ENCODE data around the gene MAN2B1. TPM values are rescaled to one million over a fixed set of nuclear protein-coding genes. Genes with fewer than 3 reads are reported as not detected.
A peak's percentile ranks its signal among the peaks of the same experiment; 100 is the strongest.
"Not testable (repeated sequence)": the region's sequence is repeated elsewhere in the genome, so short reads cannot be mapped to it uniquely, and the experiment has no call there.

MAN2B1 gene
- 10 to 100 TPM; 18.0 to 34.2 (median 29.3) TPM for total RNA-seq

DNA sequence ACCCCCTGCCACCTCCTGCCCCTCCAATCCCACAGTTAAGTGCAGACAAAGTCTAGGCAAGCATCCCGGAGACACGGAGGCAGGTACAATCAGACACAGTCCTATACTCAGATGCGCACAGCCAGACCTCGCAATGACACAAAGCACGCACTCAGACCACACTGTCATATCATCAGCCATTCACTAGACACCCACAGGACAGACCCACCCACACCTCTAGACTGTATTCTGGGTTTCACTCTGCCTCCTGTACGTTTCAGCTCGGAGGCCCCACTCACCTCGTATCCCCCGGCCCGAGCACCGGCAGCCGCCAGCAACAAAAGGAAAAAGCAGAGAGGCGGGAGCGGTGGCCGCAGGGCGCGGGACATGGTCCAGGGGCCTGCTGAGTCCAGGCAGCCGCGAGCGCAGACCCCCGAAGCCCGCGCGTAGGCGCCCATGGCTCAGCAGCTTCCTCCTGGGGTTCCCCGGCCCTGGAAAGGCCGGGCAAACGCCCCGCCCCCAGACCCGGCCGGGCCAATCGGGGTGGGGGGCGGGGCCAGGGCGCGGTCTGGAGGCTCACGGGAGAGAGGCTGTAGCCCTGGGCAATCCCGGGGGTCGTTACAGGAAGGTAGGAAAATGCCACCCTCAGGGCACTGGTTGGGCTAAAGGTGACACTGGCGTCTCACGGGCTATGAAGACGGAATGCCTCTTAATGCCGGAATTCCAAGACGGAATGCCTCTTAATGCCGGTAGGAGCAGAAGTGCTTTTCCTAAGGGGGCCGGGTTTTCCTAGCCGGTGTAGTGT, at the start of gene MAN2B1, which contains the start of gene WDR83:
TSS of gene MAN2B1 (minus strand) at position 478 of the 784 bp plus-strand sequence. CDS start at position 437, 41 bp downstream.
TSS of gene WDR83 (plus strand) at position 543 of the 784 bp plus-strand sequence. CDS start 2,984 bp downstream, outside the sequence.
- H3K27me3 ChIP-seq, result no peaks in the 10 kb centered on the region
- H3K9me3 ChIP-seq, result no peaks in the 10 kb centered on the region
- intact Hi-C loops (cut with DNase I; ENCODE audit: low total_unique reads), result loop anchor here (5.0 kb wide), 3 partner anchors 114 to 869 kb away; partner anchors contain the start of genes ZNF491, ZNF564 and ZNF799
- TF ChIP-seq, protein P1, sequence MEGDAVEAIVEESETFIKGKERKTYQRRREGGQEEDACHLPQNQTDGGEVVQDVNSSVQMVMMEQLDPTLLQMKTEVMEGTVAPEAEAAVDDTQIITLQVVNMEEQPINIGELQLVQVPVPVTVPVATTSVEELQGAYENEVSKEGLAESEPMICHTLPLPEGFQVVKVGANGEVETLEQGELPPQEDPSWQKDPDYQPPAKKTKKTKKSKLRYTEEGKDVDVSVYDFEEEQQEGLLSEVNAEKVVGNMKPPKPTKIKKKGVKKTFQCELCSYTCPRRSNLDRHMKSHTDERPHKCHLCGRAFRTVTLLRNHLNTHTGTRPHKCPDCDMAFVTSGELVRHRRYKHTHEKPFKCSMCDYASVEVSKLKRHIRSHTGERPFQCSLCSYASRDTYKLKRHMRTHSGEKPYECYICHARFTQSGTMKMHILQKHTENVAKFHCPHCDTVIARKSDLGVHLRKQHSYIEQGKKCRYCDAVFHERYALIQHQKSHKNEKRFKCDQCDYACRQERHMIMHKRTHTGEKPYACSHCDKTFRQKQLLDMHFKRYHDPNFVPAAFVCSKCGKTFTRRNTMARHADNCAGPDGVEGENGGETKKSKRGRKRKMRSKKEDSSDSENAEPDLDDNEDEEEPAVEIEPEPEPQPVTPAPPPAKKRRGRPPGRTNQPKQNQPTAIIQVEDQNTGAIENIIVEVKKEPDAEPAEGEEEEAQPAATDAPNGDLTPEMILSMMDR (IDR thresholded peaks at IDR 0.05 in 4 of 5, conservative IDR thresholded peaks at IDR 0.05 in 1 of 5), result no peak
- TF ChIP-seq POLR2A (IDR thresholded peaks at IDR 0.05), result peak in 1 of 2 donors; percentile 55
- H3K4me3 ChIP-seq, result peak within 1 kb of the TSS; percentile 89 to 99 (median 96)
- H3K4me1 ChIP-seq, result peaks cover 33 to 36% of the 10 kb centered on the region in 2 donors
- in situ Hi-C loops (cut with MboI; ENCODE audit: low sequenced_read_pairs in 4 of 4), result no loop called here
- ATAC-seq (peak; percentile 73 to 77), DNase-seq (peak; percentile 37 to 71)
- H3K27ac ChIP-seq, result peak within 1 kb of the TSS; percentile 82 to 99 (median 98)
- H3K36me3 ChIP-seq, result peaks cover 0 to 46% of the 10 kb centered on the region in 2 donors

DNA sequence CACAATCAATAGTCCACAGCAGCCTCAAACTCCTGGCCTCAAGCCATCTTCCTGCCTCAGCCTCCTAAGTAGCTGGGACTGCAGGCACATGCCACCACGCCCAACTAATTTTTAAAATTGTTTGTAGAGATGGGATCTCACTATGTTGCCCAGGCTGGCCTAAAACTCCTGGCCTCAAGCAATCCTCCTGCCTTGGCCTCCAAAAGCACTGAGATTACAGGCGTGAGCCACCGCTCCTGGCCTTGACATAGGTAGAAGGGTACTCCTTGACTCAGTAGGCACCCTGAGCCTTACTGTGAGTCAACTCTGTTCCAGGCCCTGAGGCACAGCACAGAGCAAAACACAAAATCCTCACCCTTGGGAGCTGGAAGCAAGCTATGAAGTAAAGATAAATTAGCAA, 49.4 kb upstream of the MAN2B1 start:
- Histone ChIP-seq H3K9me3 (no peaks in the 10 kb centered on the region), H3K4me3 (no peak overlapping the region), H3K4me1 (peaks cover 10 to 14% of the 10 kb centered on the region in 2 donors), H3K36me3 (peaks cover 0 to 73% of the 10 kb centered on the region in 2 donors), H3K27ac (no peak overlapping the region), H3K27me3 (no peaks in the 10 kb centered on the region)
- no peak for TF ChIP-seq POLR2A (IDR thresholded peaks at IDR 0.05)
- TF ChIP-seq, protein P1 (IDR thresholded peaks at IDR 0.05 in 4 of 5, conservative IDR thresholded peaks at IDR 0.05 in 1 of 5), result no peak
- ATAC-seq (no peak), DNase-seq (no peak)
- intact Hi-C loops (cut with DNase I; ENCODE audit: low total_unique reads), result no loop called here
- in situ Hi-C loops (cut with MboI; ENCODE audit: low sequenced_read_pairs in 4 of 4), result no loop called here

DNA sequence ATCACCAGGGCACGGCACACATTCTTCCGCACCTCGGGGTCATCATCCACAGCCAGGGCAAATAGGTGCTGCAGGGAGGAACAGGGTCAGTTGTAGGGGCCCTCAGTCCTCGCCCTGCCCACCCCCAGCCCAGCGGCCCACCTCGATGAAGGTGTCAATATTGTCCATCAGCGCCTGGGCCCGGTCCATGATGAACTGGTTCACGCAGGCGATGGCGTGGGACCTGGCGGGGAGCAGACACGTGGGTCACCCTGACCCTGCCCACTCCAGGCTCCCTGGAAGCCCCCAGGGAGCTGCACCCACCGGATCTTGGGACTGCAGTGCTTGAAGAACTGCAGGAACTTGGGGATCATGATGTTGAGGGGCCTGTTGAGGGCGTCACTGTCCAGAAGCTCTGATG, 48.6 kb upstream of the MAN2B1 start:
- DNase-seq (no peak), ATAC-seq (no peak)
- Histone ChIP-seq H3K4me3 (no peak overlapping the region), H3K36me3 (peaks cover 0 to 81% of the 10 kb centered on the region in 2 donors), H3K4me1 (peaks cover 2 to 6% of the 10 kb centered on the region in 2 donors), H3K9me3 (no peaks in the 10 kb centered on the region), H3K27me3 (no peaks in the 10 kb centered on the region), H3K27ac (no peak overlapping the region)
- TF ChIP-seq, protein P1 (IDR thresholded peaks at IDR 0.05 in 4 of 5, conservative IDR thresholded peaks at IDR 0.05 in 1 of 5), result no peak
- TF ChIP-seq POLR2A (IDR thresholded peaks at IDR 0.05), result no peak
- intact Hi-C loops (cut with DNase I; ENCODE audit: low total_unique reads) (no loop called here), in situ Hi-C loops (cut with MboI; ENCODE audit: low sequenced_read_pairs in 4 of 4) (no loop called here)

DNA sequence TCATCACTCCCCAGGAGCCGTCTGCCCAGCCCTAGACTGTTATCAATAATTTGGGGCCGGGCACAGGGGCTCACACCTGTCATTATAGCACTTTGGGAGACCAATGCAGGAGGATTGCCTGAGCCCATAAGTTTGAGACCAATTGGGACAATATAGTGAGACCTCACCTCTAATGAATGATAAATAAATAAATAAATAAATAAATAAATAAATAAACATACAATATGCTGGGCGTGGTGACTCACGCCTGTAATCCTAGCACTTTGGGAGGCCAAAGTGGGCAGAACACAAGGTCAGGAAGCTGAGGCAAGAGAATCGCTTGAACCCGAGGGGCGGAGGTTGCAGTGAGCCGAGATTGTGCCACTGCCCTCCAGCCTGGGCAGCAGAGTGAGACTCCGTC, 46.8 kb upstream of the MAN2B1 start:
- intact Hi-C loops (cut with DNase I; ENCODE audit: low total_unique reads), result loop anchor here (5.0 kb wide), 1 partner anchor 44 kb away; no protein-coding TSS in a partner anchor
- H3K36me3 ChIP-seq, result peaks cover 0 to 92% of the 10 kb centered on the region in 2 donors
- H3K9me3 ChIP-seq; H3K4me1 ChIP-seq; ATAC-seq; DNase-seq; H3K4me3 ChIP-seq; H3K27ac ChIP-seq; in situ Hi-C loops (cut with MboI; ENCODE audit: low sequenced_read_pairs in 4 of 4); H3K27me3 ChIP-seq: not testable (repeated sequence)

DNA sequence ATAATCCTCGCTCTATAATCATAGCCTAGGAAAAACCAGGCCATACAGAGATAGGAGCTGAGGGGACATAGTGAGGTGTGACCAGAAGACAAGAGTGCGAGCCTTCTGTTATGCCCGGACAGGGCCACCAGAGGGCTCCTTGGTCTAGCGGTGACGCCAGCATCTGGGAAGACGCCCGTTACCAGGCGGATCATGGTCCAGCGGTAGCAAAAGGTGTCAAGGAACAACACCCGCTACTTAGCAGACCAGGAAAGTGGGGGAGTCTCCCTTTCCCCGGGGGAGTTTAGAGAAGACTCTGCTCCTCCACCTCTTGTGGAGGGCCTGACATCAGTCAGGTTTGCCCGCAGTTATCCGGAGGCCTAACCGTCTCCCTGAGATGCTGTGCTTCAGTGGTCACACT, 45.5 kb upstream of the MAN2B1 start:
- TF ChIP-seq, protein P1 (IDR thresholded peaks at IDR 0.05 in 4 of 5, conservative IDR thresholded peaks at IDR 0.05 in 1 of 5), result peak in 4 of 5 experiments; percentile 7 to 42 (median 30)
- H3K4me3 ChIP-seq; in situ Hi-C loops (cut with MboI; ENCODE audit: low sequenced_read_pairs in 4 of 4); H3K9me3 ChIP-seq; H3K27ac ChIP-seq; H3K4me1 ChIP-seq; ATAC-seq; H3K27me3 ChIP-seq: not testable (repeated sequence)
- peaks cover 0 to 91% of the 10 kb centered on the region in 2 donors for H3K36me3 ChIP-seq
- intact Hi-C loops (cut with DNase I; ENCODE audit: low total_unique reads), result loop anchor here (5.0 kb wide), 1 partner anchor 45 kb away; no protein-coding TSS in a partner anchor
- DNase-seq, result peak in 1 of 2 donors; percentile 51
